HG02678 (cell line): ENCODE results near the gene DDX10.
"Not testable (repeated sequence)": the region's sequence is repeated elsewhere in the genome, so short reads cannot be mapped to it uniquely, and the experiment has no call there.

Source experiments
- ATAC-seq: cut with Tn5 transposase; IDR thresholded peaks from one replicate; pipeline ENCODE4 v1.9.1; 2021; ENCODE audit warnings: mild to moderate bottlenecking, moderate library complexity; ENCODE audit not compliant: unreplicated experiment

DDX10 gene

GRCh38 chr11:108664730-108665525 lies at the start of gene DDX10:
DDX10 (plus strand) TSS chr11:108665069; CDS start chr11:108665154, 85 bp downstream.
- peak; percentile 82 for ATAC-seq

GRCh38 chr11:108616549-108616948 lies 48.3 kb upstream of the DDX10 start:
- no peak for ATAC-seq

- ATAC-seq: no peak
Observed at GRCh38 chr11:108617055-108617454, 47.8 kb upstream of the DDX10 start.

- ATAC-seq: no peak
Observed at GRCh38 chr11:108618529-108618928, 46.3 kb upstream of the DDX10 start.

- ATAC-seq: peak; percentile 86
Observed at GRCh38 chr11:108620958-108621772, 43.7 kb upstream of the DDX10 start.

- ATAC-seq: no peak
Observed at GRCh38 chr11:108622341-108622740, 42.5 kb upstream of the DDX10 start.

- no peak for ATAC-seq
Observed at GRCh38 chr11:108624196-108624925, 40.5 kb upstream of the DDX10 start.

GRCh38 chr11:108628326-108628725 lies 36.5 kb upstream of the DDX10 start:
- ATAC-seq: no peak

GRCh38 chr11:108628812-108629211 lies 36.1 kb upstream of the DDX10 start:
- ATAC-seq: no peak

GRCh38 chr11:108629274-108629673 lies 35.6 kb upstream of the DDX10 start:
- no peak for ATAC-seq

GRCh38 chr11:108632041-108632704 lies 32.7 kb upstream of the DDX10 start:
- ATAC-seq: no peak

- ATAC-seq: no peak
Observed at GRCh38 chr11:108635106-108635505, 29.8 kb upstream of the DDX10 start.

GRCh38 chr11:108636222-108636621 lies 28.6 kb upstream of the DDX10 start:
- ATAC-seq: no peak

GRCh38 chr11:108639146-108639545 lies 25.7 kb upstream of the DDX10 start:
- no peak for ATAC-seq

- not testable (repeated sequence) for ATAC-seq
Observed at GRCh38 chr11:108641752-108642151, 23.1 kb upstream of the DDX10 start.

- ATAC-seq: no peak
Observed at GRCh38 chr11:108643974-108644373, 20.9 kb upstream of the DDX10 start.

- no peak for ATAC-seq
Observed at GRCh38 chr11:108645970-108646369, 18.9 kb upstream of the DDX10 start.

GRCh38 chr11:108647387-108647700 lies 17.5 kb upstream of the DDX10 start:
- no peak for ATAC-seq

- peak; percentile 97 for ATAC-seq
Observed at GRCh38 chr11:108647701-108648527, 17.0 kb upstream of the DDX10 start.

GRCh38 chr11:108648528-108648885 lies 16.4 kb upstream of the DDX10 start:
- no peak for ATAC-seq
